Psoas muscle (tissue), 8 donors: ENCODE data around the gene RAI14. TPM values are rescaled to one million over a fixed set of nuclear protein-coding genes. Genes with fewer than 3 reads are reported as not detected.

Experiments
- ATAC-seq, 4 donors: fragments of 200-7000 bp; cut with Tn5 transposase; one replicate each; pipeline ENCODE4 v1.9.1; 2020; ENCODE audit warnings: moderate library complexity in 3 of 4, mild to moderate bottlenecking in 2 of 4
- DNase-seq, 2 donors: peaks; one replicate each; pipeline ENCODE4 v3.0.0-alpha.2; 2020
- H3K27ac ChIP-seq: fragments of 200-600 bp; one replicate; pipeline ENCODE4 v1.8.0; 2022
- H3K27me3 ChIP-seq, 3 donors: fragments of 200-600 bp in 1 of 3; one replicate each; pipeline versions ENCODE4 v1.6.1 to v1.8.0; 2013 to 2022; ENCODE audit warnings: low read length in 2 of 3, mild to moderate bottlenecking in 2 of 3, moderate library complexity in 1 of 3; ENCODE audit not compliant: insufficient read depth in 3 of 3
- H3K36me3 ChIP-seq, 2 donors: fragments of 200-600 bp in 1 of 2; one replicate each; pipeline versions ENCODE4 v1.6.1 to v1.8.0; 2013 to 2022; ENCODE audit warnings: low read depth in 1 of 2, mild to moderate bottlenecking in 1 of 2, moderate library complexity in 1 of 2; ENCODE audit not compliant: insufficient read depth in 1 of 2
- H3K4me1 ChIP-seq: fragments of 200-600 bp; one replicate; pipeline ENCODE4 v1.8.0; 2022
- H3K4me3 ChIP-seq: fragments of 200-600 bp; one replicate; pipeline ENCODE4 v1.8.0; 2022; ENCODE audit warnings: mild to moderate bottlenecking
- H3K9me3 ChIP-seq: fragments of 200-600 bp; one replicate; pipeline ENCODE4 v1.8.0; 2022
- WGBS, 3 donors: extraction: QIAGEN DNeasy Blood & Tissue Kit; methylation state at CpG; one replicate each; pipeline versions ENCODE4 v1.1.6 to v1.1.7; 2013; 5-methylcytosine and 5-hydroxymethylcytosine counted together
- intact Hi-C, 2 donors: fragments of 100-400 bp; cut with DNase I; formaldehyde crosslinking; loops; one replicate each; pipeline versions ENCODE4 v1.11.0 to v1.14.2; 2022
- polyA plus RNA-seq, 3 donors: library from polyadenylated mRNA; stranded (reverse); fragments of 200-250 nt; gene quantifications; one replicate each; pipeline ENCODE4 v1.2.3, GENCODE V29; 2013
- total RNA-seq, 4 donors: library from RNA; stranded (reverse); fragmentation: NEBNext Ultra II Directional in 2 of 4; extraction: Animal tissue kit (Norgen Biotek cat#: 25700) in 2 of 4; gene quantifications; one replicate each; pipeline versions ENCODE4 v1.2.1 to v1.2.4, GENCODE V29; 2021 to 2023
- TF ChIP-seq, protein P1 (sequence below): fragments of 200-600 bp; IDR thresholded peaks from one replicate; pipeline ENCODE4 v1.8.0; 2022; ENCODE audit warnings: antibody characterized with exemption
- donor health status: healthy with polysubstance abuse.
- donor health status: DM: no; HTN: no; CAD: no; lungs with moderate emphysema.
- donor health status: Bipolar disorder and iron deficiency.
- donor health status: healthy.
- donor health status: DM: yes; HTN: yes; CAD: no.
- donor health status: DM: no; HTN: no; CAD: no.
- donor health status: DM: no; HTN: no; CAD: no.
- donor health status: DM: yes; HTN: yes; CAD: no.

Gene RAI14
- total and polyA plus RNA-seq, 7 donors: 0.69 to 4.3 (median 2.1) TPM

DNA sequence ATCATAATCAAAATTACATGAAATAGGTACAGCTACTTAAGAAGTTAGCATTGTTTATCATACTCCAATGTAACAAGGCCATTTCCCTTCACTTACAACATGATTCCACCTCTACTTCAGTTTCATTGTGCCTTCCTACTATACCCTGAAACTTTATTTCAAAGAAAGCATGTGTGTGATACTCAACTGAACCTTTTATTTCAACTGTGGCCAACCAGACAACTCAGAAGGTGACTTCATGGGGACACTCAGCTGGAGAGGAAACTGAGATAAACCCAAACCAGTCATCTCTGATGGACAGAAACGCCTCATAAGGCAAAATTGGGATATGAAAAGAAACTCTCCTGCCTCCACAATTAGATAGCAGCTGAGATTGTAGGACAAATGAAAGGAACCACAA, 177.0 kb downstream of the RAI14 start:
- Histone ChIP-seq H3K4me1 (no peaks in the 10 kb centered on the region), H3K36me3 (peaks cover 0 to 5% of the 10 kb centered on the region in 2 donors), H3K9me3 (no peaks in the 10 kb centered on the region), H3K4me3 (no peak overlapping the region), H3K27ac (no peak overlapping the region), H3K27me3 (no peaks in the 10 kb centered on the region)
- intact Hi-C loops: no loop called here
- TF ChIP-seq, protein P1, sequence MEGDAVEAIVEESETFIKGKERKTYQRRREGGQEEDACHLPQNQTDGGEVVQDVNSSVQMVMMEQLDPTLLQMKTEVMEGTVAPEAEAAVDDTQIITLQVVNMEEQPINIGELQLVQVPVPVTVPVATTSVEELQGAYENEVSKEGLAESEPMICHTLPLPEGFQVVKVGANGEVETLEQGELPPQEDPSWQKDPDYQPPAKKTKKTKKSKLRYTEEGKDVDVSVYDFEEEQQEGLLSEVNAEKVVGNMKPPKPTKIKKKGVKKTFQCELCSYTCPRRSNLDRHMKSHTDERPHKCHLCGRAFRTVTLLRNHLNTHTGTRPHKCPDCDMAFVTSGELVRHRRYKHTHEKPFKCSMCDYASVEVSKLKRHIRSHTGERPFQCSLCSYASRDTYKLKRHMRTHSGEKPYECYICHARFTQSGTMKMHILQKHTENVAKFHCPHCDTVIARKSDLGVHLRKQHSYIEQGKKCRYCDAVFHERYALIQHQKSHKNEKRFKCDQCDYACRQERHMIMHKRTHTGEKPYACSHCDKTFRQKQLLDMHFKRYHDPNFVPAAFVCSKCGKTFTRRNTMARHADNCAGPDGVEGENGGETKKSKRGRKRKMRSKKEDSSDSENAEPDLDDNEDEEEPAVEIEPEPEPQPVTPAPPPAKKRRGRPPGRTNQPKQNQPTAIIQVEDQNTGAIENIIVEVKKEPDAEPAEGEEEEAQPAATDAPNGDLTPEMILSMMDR: no peak
- WGBS, 3 donors: 92 to 97% (median 94%) methylated on average over 1 of the region's 1 CpG
- no peak for DNase-seq
- no peak for ATAC-seq

GRCh38 chr5:34833976-34834793, 178.1 kb downstream of the RAI14 start:
- intact Hi-C loops: no loop called here
- peaks cover 0 to 3% (median 0%) of the 10 kb centered on the region in 3 donors for H3K27me3 ChIP-seq
- peaks cover 0 to 5% of the 10 kb centered on the region in 2 donors for H3K36me3 ChIP-seq
- DNase-seq (no peak), ATAC-seq (no peak)
- H3K4me3 ChIP-seq: no peak overlapping the region
- TF ChIP-seq, protein P1: no peak
- WGBS, 3 donors: 78 to 85% (median 82%) methylated on average over 9 of the region's 9 CpGs
- no peak overlapping the region for H3K27ac ChIP-seq
- no peaks in the 10 kb centered on the region for H3K9me3 ChIP-seq
- H3K4me1 ChIP-seq: no peaks in the 10 kb centered on the region

DNA sequence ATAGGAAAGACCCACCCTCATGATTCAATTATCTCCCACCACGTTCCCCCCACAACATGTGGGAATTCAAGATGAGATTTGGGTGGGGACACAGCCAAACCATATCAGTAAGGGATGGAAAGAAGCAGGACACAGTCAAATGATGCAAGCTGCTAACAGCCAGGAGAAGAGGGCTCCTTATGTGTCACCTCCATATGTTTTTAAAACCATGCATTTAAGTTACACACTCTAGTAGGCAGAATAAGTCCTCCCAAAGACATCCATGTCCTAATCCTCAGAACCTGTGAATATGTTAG, 178.6 kb downstream of the RAI14 start:
- H3K9me3 ChIP-seq: no peaks in the 10 kb centered on the region
- no peak overlapping the region for H3K4me3 ChIP-seq
- WGBS, 3 donors: 76 to 100% (median 78%) methylated on average over 1 of the region's 1 CpG
- DNase-seq: no peak
- no peak for ATAC-seq
- H3K4me1 ChIP-seq: no peaks in the 10 kb centered on the region
- intact Hi-C loops: no loop called here
- TF ChIP-seq, protein P1: no peak
- peaks cover 0 to 9% (median 0%) of the 10 kb centered on the region in 3 donors for H3K27me3 ChIP-seq
- H3K27ac ChIP-seq: no peak overlapping the region
- H3K36me3 ChIP-seq: peaks cover 0 to 5% of the 10 kb centered on the region in 2 donors

- Histone ChIP-seq H3K4me3 (no peak overlapping the region), H3K4me1 (no peaks in the 10 kb centered on the region), H3K9me3 (no peaks in the 10 kb centered on the region), H3K27ac (no peak overlapping the region), H3K27me3 (peaks cover 0 to 14% (median 0%) of the 10 kb centered on the region in 3 donors), H3K36me3 (peaks cover 0 to 1% of the 10 kb centered on the region in 2 donors)
- TF ChIP-seq, protein P1: no peak
- no peak for ATAC-seq
- 91 to 97% (median 95%) methylated on average over 3 of the region's 3 CpGs for WGBS, 3 donors
- DNase-seq: no peak
- intact Hi-C loops: no loop called here
Measured at GRCh38 chr5:34835664-34836063, 179.5 kb downstream of the RAI14 start.
